Measurements from ENCODE around the gene IRF2BP2. TPM values are rescaled to one million over a fixed set of nuclear protein-coding genes. Genes with fewer than 3 reads are reported as not detected.

Gene IRF2BP2
- total RNA-seq, 6 donors from 2014 or later, result 83.8 to 157 (median 116) TPM

- Histone ChIP-seq H3K4me3 (no peak overlapping the region), H3K27me3 (no peaks in the 10 kb centered on the region), H3K27ac (peak overlapping the region in 3 of 4 donors; percentile 37 to 81 (median 45)), H3K9me3 (no peaks in the 10 kb centered on the region), H3K36me3 (no peaks in the 10 kb centered on the region), H3K4me1 (peaks cover 11 to 23% (median 14%) of the 10 kb centered on the region in 4 donors)
- ATAC-seq (ENCODE audit: low FRiP score in 2 of 2), result no peak
- no peak for TF ChIP-seq POLR2A (IDR thresholded peaks at IDR 0.05)
- TF ChIP-seq EP300 (IDR thresholded peaks at IDR 0.05), result no peak
- TF ChIP-seq CTCF (IDR thresholded peaks at IDR 0.05), result no peak
- no peak for TF ChIP-seq POLR2AphosphoS5 (IDR thresholded peaks at IDR 0.05)
- no peak for DNase-seq
These were observed 33.8 kb upstream of the IRF2BP2 start for GRCh38 chr1:234643850-234644134.

GRCh38 chr1:234643111-234643849, 33.3 kb upstream of the IRF2BP2 start:
- ATAC-seq (ENCODE audit: low FRiP score in 2 of 2) (peak; percentile 48 to 92), DNase-seq (peak; percentile 66 to 74)
- no peak overlapping the region for H3K4me3 ChIP-seq
- 47 to 50% methylated on average over 11 to 14 of the region's 14 CpGs for WGBS, 2 donors
- peaks cover 11 to 23% (median 14%) of the 10 kb centered on the region in 4 donors for H3K4me1 ChIP-seq
- no peaks in the 10 kb centered on the region for H3K36me3 ChIP-seq
- no peaks in the 10 kb centered on the region for H3K9me3 ChIP-seq
- H3K27me3 ChIP-seq, result no peaks in the 10 kb centered on the region
- H3K27ac ChIP-seq, result peak overlapping the region; percentile 7 to 81 (median 41)
- TF ChIP-seq EP300 (IDR thresholded peaks at IDR 0.05) (peak in 3 of 4 donors; percentile 9 to 96 (median 89)), POLR2A (IDR thresholded peaks at IDR 0.05) (peak in 1 of 4 donors; percentile 44), CTCF (IDR thresholded peaks at IDR 0.05) (no peak), POLR2AphosphoS5 (IDR thresholded peaks at IDR 0.05) (peak; percentile 40 to 44)

DNA sequence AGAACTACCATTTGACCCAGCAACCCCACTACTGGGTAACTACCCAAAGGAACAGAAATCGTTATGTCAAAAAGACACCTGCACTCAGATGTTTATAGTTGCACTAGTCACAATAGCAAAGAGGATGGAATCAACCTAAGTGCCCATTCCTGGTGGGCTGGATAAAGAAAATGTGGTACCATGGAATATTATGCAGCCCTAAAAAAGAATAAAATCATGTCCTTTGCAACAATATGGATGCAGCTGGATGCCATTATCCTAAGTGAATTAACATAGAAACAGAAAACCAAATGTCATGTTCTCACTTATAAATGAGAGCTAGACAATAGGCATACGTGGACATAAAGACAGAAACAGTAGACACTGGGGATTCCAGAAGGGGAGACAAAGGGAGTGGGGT, 32.5 kb upstream of the IRF2BP2 start:
- no peak for ATAC-seq (ENCODE audit: low FRiP score in 2 of 2)
- no peak for DNase-seq
- H3K9me3 ChIP-seq, result no peaks in the 10 kb centered on the region
- no peaks in the 10 kb centered on the region for H3K36me3 ChIP-seq
- H3K27ac ChIP-seq, result peak overlapping the region in 3 of 4 donors; percentile 37 to 81 (median 45)
- WGBS, 2 donors, result 92 to 97% methylated on average over 2 of the region's 2 CpGs
- no peak overlapping the region for H3K4me3 ChIP-seq
- peaks cover 11 to 23% (median 14%) of the 10 kb centered on the region in 4 donors for H3K4me1 ChIP-seq
- no peaks in the 10 kb centered on the region for H3K27me3 ChIP-seq
- TF ChIP-seq EP300 (IDR thresholded peaks at IDR 0.05), result no peak
- no peak for TF ChIP-seq CTCF (IDR thresholded peaks at IDR 0.05)
- no peak for TF ChIP-seq POLR2AphosphoS5 (IDR thresholded peaks at IDR 0.05)
- TF ChIP-seq POLR2A (IDR thresholded peaks at IDR 0.05), result no peak

DNA sequence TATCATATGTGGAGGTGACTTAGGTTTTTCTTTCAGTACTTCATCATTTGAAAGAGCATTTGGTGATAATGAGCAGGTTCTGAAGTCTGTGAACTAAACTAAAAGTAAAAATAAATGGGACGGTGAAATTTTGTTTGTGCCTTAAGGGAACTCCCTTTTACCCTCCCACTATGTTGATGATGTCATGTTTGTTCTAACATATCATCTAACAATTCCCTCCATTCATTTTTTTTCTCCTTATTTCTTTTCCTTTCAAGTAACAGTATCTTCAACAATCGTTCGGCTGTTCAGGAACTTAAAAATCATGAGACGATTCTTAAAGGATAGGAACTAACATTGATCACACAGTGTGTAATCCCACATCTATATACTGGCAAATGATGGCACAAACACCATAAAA, 30.0 kb upstream of the IRF2BP2 start:
- ATAC-seq (ENCODE audit: low FRiP score in 2 of 2), result no peak
- 78 to 82% methylated on average over 4 of the region's 4 CpGs for WGBS, 2 donors
- H3K4me3 ChIP-seq, result no peak overlapping the region

More for the DNA sequence above, 30.0 kb upstream of the IRF2BP2 start:
- no peak for TF ChIP-seq POLR2AphosphoS5 (IDR thresholded peaks at IDR 0.05)
- TF ChIP-seq CTCF (IDR thresholded peaks at IDR 0.05), result no peak
- TF ChIP-seq EP300 (IDR thresholded peaks at IDR 0.05), result no peak
- TF ChIP-seq POLR2A (IDR thresholded peaks at IDR 0.05), result no peak
- no peak for DNase-seq
- no peaks in the 10 kb centered on the region for H3K9me3 ChIP-seq
- no peaks in the 10 kb centered on the region for H3K27me3 ChIP-seq
- H3K27ac ChIP-seq, result no peak overlapping the region
- H3K36me3 ChIP-seq, result no peaks in the 10 kb centered on the region
- H3K4me1 ChIP-seq, result peaks cover under 1 to 15% (median 5%) of the 10 kb centered on the region in 4 donors
